Left ventricle myocardium inferior (tissue), 1 donor: ENCODE data around the gene PIGU. TPM values are rescaled to one million over a fixed set of nuclear protein-coding genes. Genes with fewer than 3 reads are reported as not detected.
"Not testable (repeated sequence)": the region's sequence is repeated elsewhere in the genome, so short reads cannot be mapped to it uniquely, and the experiment has no call there.

ENCODE experiments used
- DNase-seq: peaks from one replicate; pipeline ENCODE4 v3.0.0-alpha.2; 2020
- H3K27ac ChIP-seq: fragments of 200-600 bp; replicated peaks from 2 replicates; pipeline ENCODE4 v1.8.0; 2021
- H3K27me3 ChIP-seq: fragments of 200-600 bp; 2 replicates; pipeline ENCODE4 v1.8.0; 2021; ENCODE audit warnings: low read depth
- H3K36me3 ChIP-seq: fragments of 200-600 bp; 2 replicates; pipeline ENCODE4 v1.8.0; 2021
- H3K4me1 ChIP-seq: fragments of 200-600 bp; 2 replicates; pipeline ENCODE4 v1.8.0; 2021
- H3K4me3 ChIP-seq: fragments of 200-600 bp; 2 replicates; pipeline ENCODE4 v1.8.0; 2021; ENCODE audit warnings: mild to moderate bottlenecking, moderate library complexity
- H3K9me3 ChIP-seq: fragments of 200-600 bp; replicated peaks from 2 replicates; pipeline ENCODE4 v1.8.0; 2021
- CTCF ChIP-seq: fragments of 200-600 bp; IDR thresholded peaks from 2 replicates; pipeline ENCODE4 v1.8.0; 2021; ENCODE audit warnings: antibody characterized with exemption, mild to moderate bottlenecking, borderline replicate concordance
- intact Hi-C: fragments of 100-400 bp; cut with micrococcal nuclease; formaldehyde crosslinking; loops from one replicate; pipeline ENCODE4 v1.11.0; 2022
- total RNA-seq: library from RNA; stranded (reverse); fragmentation: NEBNext Ultra II Directional; extraction: Animal tissue kit (Norgen Biotek cat#: 25700); gene quantifications from one replicate; pipeline ENCODE4 v1.2.1, GENCODE V29; 2021
- donor health status: DM: no; HTN: yes; CAD: no; lungs with severe emphysema.

Gene PIGU
- total RNA-seq, 1 donor from 2014 or later = 13.7 TPM

GRCh38 chr20:34525709-34526416, 151.0 kb downstream of the PIGU start:
- H3K27ac ChIP-seq = peak overlapping the region; percentile 72
- no peaks in the 10 kb centered on the region for H3K27me3 ChIP-seq
- intact Hi-C loops = no loop called here
- peak; percentile 54 for DNase-seq
- H3K9me3 ChIP-seq = no peaks in the 10 kb centered on the region
- no peak for TF ChIP-seq CTCF
- H3K4me1 ChIP-seq = peaks cover 90% of the 10 kb centered on the region
- H3K36me3 ChIP-seq = peaks cover 37% of the 10 kb centered on the region
- peak overlapping the region; percentile 8 for H3K4me3 ChIP-seq

GRCh38 chr20:34525342-34525708, 151.6 kb downstream of the PIGU start:
- Histone ChIP-seq H3K4me1 (peaks cover 90% of the 10 kb centered on the region), H3K27ac (peak overlapping the region; percentile 72), H3K9me3 (no peaks in the 10 kb centered on the region), H3K27me3 (no peaks in the 10 kb centered on the region), H3K36me3 (peaks cover 31% of the 10 kb centered on the region), H3K4me3 (no peak overlapping the region)
- intact Hi-C loops = no loop called here
- no peak for DNase-seq
- TF ChIP-seq CTCF = no peak

GRCh38 chr20:34524426-34524825, 152.5 kb downstream of the PIGU start:
- Histone ChIP-seq H3K27me3 (no peaks in the 10 kb centered on the region), H3K4me1 (peaks cover 90% of the 10 kb centered on the region), H3K36me3 (peaks cover 23% of the 10 kb centered on the region), H3K4me3 (no peak overlapping the region), H3K9me3 (no peaks in the 10 kb centered on the region), H3K27ac (peak overlapping the region; percentile 72)
- TF ChIP-seq CTCF = no peak
- intact Hi-C loops = no loop called here
- DNase-seq = no peak

GRCh38 chr20:34522969-34523871, 153.7 kb downstream of the PIGU start:
- intact Hi-C loops = no loop called here
- H3K9me3 ChIP-seq = no peaks in the 10 kb centered on the region
- TF ChIP-seq CTCF = peak; percentile 59
- H3K36me3 ChIP-seq = peaks cover 15% of the 10 kb centered on the region
- peak overlapping the region; percentile 72 for H3K27ac ChIP-seq
- no peaks in the 10 kb centered on the region for H3K27me3 ChIP-seq
- peaks cover 88% of the 10 kb centered on the region for H3K4me1 ChIP-seq
- H3K4me3 ChIP-seq = no peak overlapping the region
- DNase-seq = peak; percentile 32

GRCh38 chr20:34519841-34520240, 157.1 kb downstream of the PIGU start:
- H3K27me3 ChIP-seq, intact Hi-C loops, H3K36me3 ChIP-seq, H3K4me3 ChIP-seq, DNase-seq, H3K27ac ChIP-seq, H3K9me3 ChIP-seq: not testable (repeated sequence)
- H3K4me1 ChIP-seq = peaks cover 89% of the 10 kb centered on the region

- intact Hi-C loops, H3K9me3 ChIP-seq, DNase-seq, H3K36me3 ChIP-seq, H3K27me3 ChIP-seq, H3K4me3 ChIP-seq, H3K27ac ChIP-seq: not testable (repeated sequence)
- H3K4me1 ChIP-seq = peaks cover 89% of the 10 kb centered on the region
These were observed 158.0 kb downstream of the PIGU start for GRCh38 chr20:34518863-34519262.
